Measurements from ENCODE around the gene DSG3.

The DSG3 gene

DNA sequence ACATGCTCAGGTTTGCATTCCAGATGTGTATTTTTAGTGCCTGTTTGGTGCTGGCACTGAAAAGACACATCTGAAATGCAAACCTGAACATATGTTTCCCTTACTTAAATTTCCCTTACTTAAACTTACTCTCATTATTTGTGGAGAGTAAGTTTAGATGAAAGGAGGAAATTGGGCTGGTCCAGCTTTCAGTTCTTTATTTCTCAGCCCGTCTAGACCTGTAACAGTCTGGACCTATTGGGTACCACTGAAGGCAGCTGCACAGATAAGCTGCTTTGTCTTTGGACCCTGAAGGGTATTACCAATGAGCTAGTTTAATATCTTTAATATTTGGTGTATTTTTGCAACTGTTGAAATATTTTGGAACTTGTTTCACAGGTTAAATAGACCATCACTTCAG is 17.0 kb upstream of the DSG3 start:
- H3K27ac ChIP-seq = no peak overlapping the region
- TF ChIP-seq ZFX (IDR thresholded peaks at IDR 0.05; ENCODE audit: borderline replicate concordance) = no peak
- TF ChIP-seq, protein P1, sequence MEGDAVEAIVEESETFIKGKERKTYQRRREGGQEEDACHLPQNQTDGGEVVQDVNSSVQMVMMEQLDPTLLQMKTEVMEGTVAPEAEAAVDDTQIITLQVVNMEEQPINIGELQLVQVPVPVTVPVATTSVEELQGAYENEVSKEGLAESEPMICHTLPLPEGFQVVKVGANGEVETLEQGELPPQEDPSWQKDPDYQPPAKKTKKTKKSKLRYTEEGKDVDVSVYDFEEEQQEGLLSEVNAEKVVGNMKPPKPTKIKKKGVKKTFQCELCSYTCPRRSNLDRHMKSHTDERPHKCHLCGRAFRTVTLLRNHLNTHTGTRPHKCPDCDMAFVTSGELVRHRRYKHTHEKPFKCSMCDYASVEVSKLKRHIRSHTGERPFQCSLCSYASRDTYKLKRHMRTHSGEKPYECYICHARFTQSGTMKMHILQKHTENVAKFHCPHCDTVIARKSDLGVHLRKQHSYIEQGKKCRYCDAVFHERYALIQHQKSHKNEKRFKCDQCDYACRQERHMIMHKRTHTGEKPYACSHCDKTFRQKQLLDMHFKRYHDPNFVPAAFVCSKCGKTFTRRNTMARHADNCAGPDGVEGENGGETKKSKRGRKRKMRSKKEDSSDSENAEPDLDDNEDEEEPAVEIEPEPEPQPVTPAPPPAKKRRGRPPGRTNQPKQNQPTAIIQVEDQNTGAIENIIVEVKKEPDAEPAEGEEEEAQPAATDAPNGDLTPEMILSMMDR (IDR thresholded peaks at IDR 0.05) = no peak

DNA sequence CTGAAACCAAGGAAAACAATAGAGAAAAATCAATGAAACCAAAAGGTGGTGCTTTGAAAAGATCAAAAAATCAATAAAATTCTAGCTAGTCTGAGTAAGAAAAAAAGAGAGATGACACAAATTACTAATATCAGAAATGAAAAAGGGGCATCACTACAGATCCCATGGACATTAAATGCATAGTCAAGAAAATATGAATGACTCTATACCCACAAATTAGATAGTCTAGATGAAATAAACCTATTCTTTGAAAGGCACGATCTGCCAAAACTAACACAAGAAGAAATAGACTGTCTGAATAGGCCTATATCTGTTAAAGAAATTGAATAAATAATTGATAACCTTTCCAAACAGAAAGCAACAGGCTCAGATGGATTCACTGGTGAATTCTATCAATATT is 15.2 kb upstream of the DSG3 start:
- H3K27ac ChIP-seq = no peak overlapping the region
- TF ChIP-seq, protein P1 (IDR thresholded peaks at IDR 0.05) = no peak
- TF ChIP-seq ZFX (IDR thresholded peaks at IDR 0.05; ENCODE audit: borderline replicate concordance) = no peak

- TF ChIP-seq, protein P1 (IDR thresholded peaks at IDR 0.05) = no peak
- TF ChIP-seq ZFX (IDR thresholded peaks at IDR 0.05; ENCODE audit: borderline replicate concordance) = no peak
- no peak overlapping the region for H3K27ac ChIP-seq
Observed at GRCh38 chr18:31436825-31437224, 10.7 kb upstream of the DSG3 start.

- H3K27ac ChIP-seq = no peak overlapping the region
- no peak for TF ChIP-seq ZFX (IDR thresholded peaks at IDR 0.05; ENCODE audit: borderline replicate concordance)
- TF ChIP-seq, protein P1 (IDR thresholded peaks at IDR 0.05) = no peak
Observed at GRCh38 chr18:31438402-31438801, 9.1 kb upstream of the DSG3 start.

DNA sequence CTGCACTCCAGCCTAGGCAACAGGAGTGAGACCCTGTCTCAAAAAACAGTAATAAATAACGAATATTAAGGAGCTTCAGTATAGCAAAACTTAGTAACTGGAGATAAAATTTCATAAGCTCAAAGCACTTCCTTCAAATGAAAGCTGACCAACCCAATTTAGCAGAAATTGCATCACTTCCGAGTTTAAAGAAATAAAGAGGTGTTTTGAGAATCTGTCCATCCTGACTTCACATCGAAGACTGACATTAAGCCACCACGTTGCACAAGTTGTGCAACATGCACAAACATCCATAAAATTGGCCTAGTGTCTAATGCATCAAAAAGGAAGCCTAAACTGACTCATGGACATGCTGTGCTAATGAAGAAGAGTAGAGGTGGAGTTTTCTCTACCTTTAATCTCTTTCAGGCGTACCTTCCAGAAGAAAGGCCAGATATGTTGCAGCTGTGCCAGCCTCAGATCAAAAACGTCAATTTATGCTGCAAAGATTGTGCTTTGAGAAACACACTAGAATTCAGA is 7.7 kb upstream of the DSG3 start:
- no peak for TF ChIP-seq ZFX (IDR thresholded peaks at IDR 0.05; ENCODE audit: borderline replicate concordance)
- TF ChIP-seq, protein P1 (IDR thresholded peaks at IDR 0.05) = no peak
- H3K27ac ChIP-seq = no peak overlapping the region

GRCh38 chr18:31440787-31441186 is 6.8 kb upstream of the DSG3 start:
- H3K27ac ChIP-seq = no peak overlapping the region
- no peak for TF ChIP-seq ZFX (IDR thresholded peaks at IDR 0.05; ENCODE audit: borderline replicate concordance)
- TF ChIP-seq, protein P1 (IDR thresholded peaks at IDR 0.05) = no peak

DNA sequence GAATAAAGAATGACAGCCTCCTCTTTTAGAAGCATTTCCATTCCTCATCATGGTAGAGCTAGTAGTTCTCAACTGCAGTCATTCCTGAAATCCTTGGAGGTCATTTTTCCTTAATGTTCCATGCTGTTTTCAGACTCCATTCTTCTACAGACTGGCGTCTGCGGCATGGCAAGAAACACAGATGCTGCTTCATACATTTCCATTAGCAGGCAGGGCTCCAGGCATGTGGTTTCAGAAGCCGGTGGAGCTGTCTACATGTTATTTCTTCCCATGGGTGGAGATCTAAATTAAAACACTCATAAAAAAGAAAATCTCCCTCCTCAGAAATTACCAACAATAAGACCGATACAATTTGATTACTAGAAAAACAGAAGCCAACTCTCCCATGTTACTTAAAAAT is 6.0 kb upstream of the DSG3 start:
- no peak overlapping the region for H3K27ac ChIP-seq
- TF ChIP-seq, protein P1 (IDR thresholded peaks at IDR 0.05) = no peak
- no peak for TF ChIP-seq ZFX (IDR thresholded peaks at IDR 0.05; ENCODE audit: borderline replicate concordance)

Measured in 22Rv1 (cell line).